HUES64 (cell line): ENCODE data around the gene RNASE4. TPM values are rescaled to one million over a fixed set of nuclear protein-coding genes. Genes with fewer than 3 reads are reported as not detected.
"Not testable (repeated sequence)": the region's sequence is repeated elsewhere in the genome, so short reads cannot be mapped to it uniquely, and the experiment has no call there.

ENCODE experiments used
- H3K27ac ChIP-seq: 2 replicates; pipeline ENCODE4 v1.7.0; 2013; ENCODE audit warnings: low read depth, low read length, inconsistent platforms
- H3K27me3 ChIP-seq: 2 replicates; pipeline ENCODE4 v1.6.1; 2013; ENCODE audit warnings: mild to moderate bottlenecking, low read length; ENCODE audit not compliant: insufficient read depth
- H3K36me3 ChIP-seq: 2 replicates; pipeline ENCODE4 v1.6.1; 2013; ENCODE audit warnings: mild to moderate bottlenecking, low read length; ENCODE audit not compliant: insufficient read depth
- H3K4me1 ChIP-seq: 2 replicates; pipeline ENCODE4 v1.6.1; 2013; ENCODE audit warnings: mild to moderate bottlenecking, low read length, moderate library complexity; ENCODE audit not compliant: insufficient read depth
- H3K4me3 ChIP-seq: 2 replicates; pipeline ENCODE4 v1.5.1; 2013; ENCODE audit warnings: mild to moderate bottlenecking, low read length, moderate library complexity
- H3K9ac ChIP-seq: 2 replicates; pipeline ENCODE4 v1.6.1; 2013; ENCODE audit warnings: mild to moderate bottlenecking, low read depth, low read length
- H3K9me3 ChIP-seq: 2 replicates; pipeline ENCODE4 v1.6.1; 2013; ENCODE audit warnings: low read depth, low read length; ENCODE audit not compliant: insufficient read depth
- WGBS: fragments of 150-250, 120-280 bp; methylation state at CpG from one replicate; pipeline ENCODE4 v1.1.7; 2013; ENCODE audit warnings: missing lambda C conversion rate; 5-methylcytosine and 5-hydroxymethylcytosine counted together
- polyA plus RNA-seq, 2 experiments: library from polyadenylated mRNA; stranded (reverse); fragments of 50-300 nt; gene quantifications; one replicate each; pipeline ENCODE4 v1.2.3, GENCODE V29; 2013

The RNASE4 gene
- 0.20 TPM for polyA plus RNA-seq (2013, experiment 1 of 2)
- polyA plus RNA-seq (2013, experiment 2 of 2) = 1.1 TPM

GRCh38 chr14:20683891-20684661 is at the start of gene RNASE4:
RNASE4 (plus strand) TSS chr14:20684560; CDS start chr14:20699372, 14,812 bp downstream.
- Histone ChIP-seq H3K27me3 (peaks cover 2% of the 10 kb centered on the region; the same call in 1 of the 2 replicates), H3K9me3 (no peaks in the 10 kb centered on the region), H3K4me3 (peak within 1 kb of the TSS; percentile 78), H3K4me1 (peaks cover 7% of the 10 kb centered on the region; the same call in 1 of the 2 replicates), H3K27ac (peak within 1 kb of the TSS; percentile 68; the same call in 1 of the 2 replicates), H3K36me3 (no peaks in the 10 kb centered on the region), H3K9ac (peak within 1 kb of the TSS; percentile 59)
- WGBS = under 1% methylated on average over 42 of the region's 42 CpGs

GRCh38 chr14:20641591-20641990 is 42.8 kb upstream of the RNASE4 start, which contains the start of gene OR6S1:
OR6S1 (minus strand) TSS chr14:20641691; CDS start chr14:20641691, 0 bp downstream.
- Histone ChIP-seq H3K4me1 (no peaks in the 10 kb centered on the region), H3K36me3 (no peaks in the 10 kb centered on the region), H3K9me3 (no peaks in the 10 kb centered on the region), H3K27ac (no peak within 1 kb of the TSS), H3K9ac (no peak within 1 kb of the TSS), H3K27me3 (peaks cover 3% of the 10 kb centered on the region; the same call in 1 of the 2 replicates), H3K4me3 (no peak within 1 kb of the TSS)
- 90% methylated on average over 2 of the region's 2 CpGs for WGBS

GRCh38 chr14:20642182-20642581 is 42.2 kb upstream of the RNASE4 start:
- Histone ChIP-seq H3K4me1 (no peaks in the 10 kb centered on the region), H3K27me3 (no peaks in the 10 kb centered on the region; the same call in 1 of the 2 replicates), H3K27ac (no peak overlapping the region), H3K36me3 (no peaks in the 10 kb centered on the region), H3K9me3 (no peaks in the 10 kb centered on the region), H3K9ac (no peak overlapping the region), H3K4me3 (no peak overlapping the region)
- 95% methylated on average over 7 of the region's 7 CpGs for WGBS

GRCh38 chr14:20642755-20643154 is 41.6 kb upstream of the RNASE4 start:
- H3K4me3 ChIP-seq, H3K36me3 ChIP-seq, H3K27ac ChIP-seq, H3K9me3 ChIP-seq, H3K9ac ChIP-seq, H3K4me1 ChIP-seq, H3K27me3 ChIP-seq: not testable (repeated sequence)
- no CpG with 5 or more reads among the region's 3 CpGs for WGBS

GRCh38 chr14:20644520-20644919 is 39.8 kb upstream of the RNASE4 start:
- Histone ChIP-seq H3K4me3 (no peak overlapping the region), H3K9ac (no peak overlapping the region), H3K36me3 (no peaks in the 10 kb centered on the region), H3K9me3 (no peaks in the 10 kb centered on the region), H3K4me1 (no peaks in the 10 kb centered on the region), H3K27me3 (no peaks in the 10 kb centered on the region; the same call in 1 of the 2 replicates), H3K27ac (no peak overlapping the region)
- WGBS = 89% methylated on average over 2 of the region's 2 CpGs

- 86% methylated on average over 1 of the region's 1 CpG for WGBS
- Histone ChIP-seq H3K36me3 (no peaks in the 10 kb centered on the region), H3K27me3 (no peaks in the 10 kb centered on the region; the same call in 1 of the 2 replicates), H3K4me1 (no peaks in the 10 kb centered on the region), H3K4me3 (no peak overlapping the region), H3K27ac (no peak overlapping the region), H3K9ac (no peak overlapping the region), H3K9me3 (no peaks in the 10 kb centered on the region)
These were observed 38.9 kb upstream of the RNASE4 start for GRCh38 chr14:20645481-20645880.

- peak overlapping the region; percentile 75 for H3K4me3 ChIP-seq
- H3K36me3 ChIP-seq = no peaks in the 10 kb centered on the region
- no peaks in the 10 kb centered on the region for H3K9me3 ChIP-seq
- H3K4me1 ChIP-seq = peaks cover 8% of the 10 kb centered on the region
- WGBS = 2% methylated on average over 34 of the region's 39 CpGs
- H3K9ac ChIP-seq = no peak overlapping the region
- H3K27ac ChIP-seq = no peak overlapping the region
- H3K27me3 ChIP-seq = peaks cover 29% of the 10 kb centered on the region
These were observed 31.1 kb upstream of the RNASE4 start for GRCh38 chr14:20652996-20653975.

- no peak overlapping the region for H3K9ac ChIP-seq
- peaks cover 36% of the 10 kb centered on the region for H3K27me3 ChIP-seq
- H3K9me3 ChIP-seq = no peaks in the 10 kb centered on the region
- 88% methylated on average over 4 of the region's 4 CpGs for WGBS
- peaks cover 8% of the 10 kb centered on the region for H3K4me1 ChIP-seq
- H3K27ac ChIP-seq = no peak overlapping the region
- H3K36me3 ChIP-seq = no peaks in the 10 kb centered on the region
- H3K4me3 ChIP-seq = no peak overlapping the region
These were observed 28.5 kb upstream of the RNASE4 start for GRCh38 chr14:20655851-20656250.

- 85% methylated on average over 4 of the region's 4 CpGs for WGBS
- H3K27me3 ChIP-seq = peaks cover 36% of the 10 kb centered on the region
These were observed 28.1 kb upstream of the RNASE4 start for GRCh38 chr14:20656274-20656673.

GRCh38 chr14:20657216-20658211 is 26.8 kb upstream of the RNASE4 start:
- H3K9me3 ChIP-seq = no peaks in the 10 kb centered on the region
- no peak overlapping the region for H3K27ac ChIP-seq
- H3K9ac ChIP-seq = no peak overlapping the region
- peaks cover 8% of the 10 kb centered on the region for H3K4me1 ChIP-seq
- H3K27me3 ChIP-seq = peaks cover 36% of the 10 kb centered on the region
- H3K36me3 ChIP-seq = no peaks in the 10 kb centered on the region
- H3K4me3 ChIP-seq = peak overlapping the region; percentile 47
- 20% methylated on average over 27 of the region's 28 CpGs for WGBS

More at GRCh38 chr14:20656274-20656673, 28.1 kb upstream of the RNASE4 start:
- Histone ChIP-seq H3K36me3 (no peaks in the 10 kb centered on the region), H3K9me3 (no peaks in the 10 kb centered on the region), H3K4me1 (peaks cover 8% of the 10 kb centered on the region), H3K27ac (no peak overlapping the region), H3K9ac (no peak overlapping the region), H3K4me3 (no peak overlapping the region)
